ENCODE data around the gene DPH5.

GRCh38 chr1:101060992-101061391, 35.4 kb upstream of the DPH5 start:
- TF ChIP-seq CTCF (conservative IDR thresholded peaks at IDR 0.05; ENCODE audit: low read length) (no peak), EZH2phosphoT487 (IDR thresholded peaks at IDR 0.05; ENCODE audit: borderline replicate concordance, low read depth, low read length) (no peak)

All from OCI-LY7 (cell line).